Esophagus mucosa (tissue), 1 donor: Measurements from ENCODE around the gene DPYSL3. TPM values are rescaled to one million over a fixed set of nuclear protein-coding genes. Genes with fewer than 3 reads are reported as not detected.

Source experiments
- ATAC-seq: fragments of 200-7000 bp; cut with Tn5 transposase; one replicate; pipeline ENCODE4 v1.9.1; 2020
- total RNA-seq: library from RNA; stranded (reverse); gene quantifications from one replicate; pipeline ENCODE4 v1.2.4, GENCODE V29; 2023
- donor health status: DM: yes; HTN: yes; CAD: no.

Gene DPYSL3
- total RNA-seq, 1 donor from 2014 or later, result 5.1 TPM

GRCh38 chr5:147360816-147361215, 149.1 kb downstream of the DPYSL3 start:
- ATAC-seq, result no peak

GRCh38 chr5:147359581-147359980, 150.3 kb downstream of the DPYSL3 start:
- ATAC-seq, result no peak

- ATAC-seq, result no peak
Observed at GRCh38 chr5:147359101-147359500, 150.8 kb downstream of the DPYSL3 start.

- ATAC-seq, result no peak
Observed at GRCh38 chr5:147349241-147349640, 160.6 kb downstream of the DPYSL3 start.

GRCh38 chr5:147348451-147348850, 161.4 kb downstream of the DPYSL3 start:
- no peak for ATAC-seq

GRCh38 chr5:147348046-147348445, 161.8 kb downstream of the DPYSL3 start:
- no peak for ATAC-seq

- ATAC-seq, result no peak
Observed at GRCh38 chr5:147346006-147346561, 163.8 kb downstream of the DPYSL3 start.

GRCh38 chr5:147344861-147345260, 165.0 kb downstream of the DPYSL3 start:
- ATAC-seq, result no peak

GRCh38 chr5:147341345-147341744, 168.5 kb downstream of the DPYSL3 start:
- no peak for ATAC-seq

GRCh38 chr5:147340941-147341340, 168.9 kb downstream of the DPYSL3 start:
- ATAC-seq, result no peak
